ENCODE measurements around the gene METRN. TPM values are rescaled to one million over a fixed set of nuclear protein-coding genes. Genes with fewer than 3 reads are reported as not detected.
A peak's percentile ranks its signal among the peaks of the same experiment; 100 is the strongest.

The METRN gene
- total RNA-seq, 4 donors from 2014 or later: 13.6 to 31.2 (median 20.5) TPM

DNA sequence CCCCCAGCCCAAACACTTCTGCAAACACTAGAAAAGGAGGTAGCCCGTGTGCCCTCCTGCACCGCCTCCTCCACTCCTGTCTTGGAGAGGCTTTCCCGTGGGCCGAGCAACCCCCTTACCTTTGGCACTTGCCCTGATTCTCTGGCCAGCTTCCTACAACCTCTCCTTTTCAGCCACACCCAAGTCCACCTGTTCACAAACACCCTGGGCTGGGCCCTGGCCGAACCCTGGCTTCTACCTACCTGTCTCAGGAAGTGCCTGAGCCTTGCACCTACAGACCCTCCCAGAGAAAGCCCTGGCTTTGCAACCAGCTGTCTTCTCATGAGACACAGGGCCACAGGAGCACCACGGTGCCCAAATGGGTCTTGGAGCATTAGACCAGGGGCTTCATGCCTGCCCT is 4.0 kb downstream of the METRN start:
- TF ChIP-seq, protein P1, sequence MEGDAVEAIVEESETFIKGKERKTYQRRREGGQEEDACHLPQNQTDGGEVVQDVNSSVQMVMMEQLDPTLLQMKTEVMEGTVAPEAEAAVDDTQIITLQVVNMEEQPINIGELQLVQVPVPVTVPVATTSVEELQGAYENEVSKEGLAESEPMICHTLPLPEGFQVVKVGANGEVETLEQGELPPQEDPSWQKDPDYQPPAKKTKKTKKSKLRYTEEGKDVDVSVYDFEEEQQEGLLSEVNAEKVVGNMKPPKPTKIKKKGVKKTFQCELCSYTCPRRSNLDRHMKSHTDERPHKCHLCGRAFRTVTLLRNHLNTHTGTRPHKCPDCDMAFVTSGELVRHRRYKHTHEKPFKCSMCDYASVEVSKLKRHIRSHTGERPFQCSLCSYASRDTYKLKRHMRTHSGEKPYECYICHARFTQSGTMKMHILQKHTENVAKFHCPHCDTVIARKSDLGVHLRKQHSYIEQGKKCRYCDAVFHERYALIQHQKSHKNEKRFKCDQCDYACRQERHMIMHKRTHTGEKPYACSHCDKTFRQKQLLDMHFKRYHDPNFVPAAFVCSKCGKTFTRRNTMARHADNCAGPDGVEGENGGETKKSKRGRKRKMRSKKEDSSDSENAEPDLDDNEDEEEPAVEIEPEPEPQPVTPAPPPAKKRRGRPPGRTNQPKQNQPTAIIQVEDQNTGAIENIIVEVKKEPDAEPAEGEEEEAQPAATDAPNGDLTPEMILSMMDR (IDR thresholded peaks at IDR 0.05): no peak

GRCh38 chr16:719815-720446 is 5.0 kb downstream of the METRN start:
- TF ChIP-seq, protein P1 (IDR thresholded peaks at IDR 0.05): no peak
- no peak for ATAC-seq (ENCODE audit: low FRiP score)

More for the DNA sequence above, 4.0 kb downstream of the METRN start:
- DNase-seq (ENCODE audit: low spot score) (no peak), ATAC-seq (ENCODE audit: low FRiP score) (no peak)

DNA sequence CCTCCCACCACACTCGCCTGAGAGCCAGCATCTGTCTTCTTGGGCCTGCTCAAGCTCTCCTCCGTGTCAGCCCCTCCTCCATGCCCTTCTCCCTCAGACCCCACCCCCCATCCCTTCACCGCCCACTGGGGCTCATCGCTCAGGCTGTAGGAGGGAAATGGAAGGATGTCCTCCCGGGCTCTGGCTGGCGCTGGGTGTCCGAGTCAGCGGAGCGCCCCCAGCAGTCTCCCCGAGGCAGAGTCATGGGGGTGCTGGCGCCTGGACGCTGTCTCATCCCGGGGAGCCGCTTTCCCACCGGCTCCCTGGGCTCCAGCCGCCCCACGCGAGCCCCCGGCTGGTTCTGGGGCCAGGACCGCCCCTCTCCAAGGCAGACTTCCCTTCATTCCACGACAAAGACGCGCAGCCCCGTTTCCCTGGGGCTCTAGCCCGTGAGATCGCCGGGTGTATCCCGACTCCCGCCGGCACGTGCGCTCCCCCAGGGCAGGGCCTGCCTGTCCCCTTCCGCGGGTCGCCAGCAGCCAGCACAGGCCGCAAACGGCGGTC is 5.6 kb downstream of the METRN start:
- TF ChIP-seq, protein P1 (IDR thresholded peaks at IDR 0.05): no peak
- ATAC-seq (ENCODE audit: low FRiP score): peak; percentile 15
- no peak for DNase-seq (ENCODE audit: low spot score)

More at GRCh38 chr16:719815-720446, 5.0 kb downstream of the METRN start:
- DNase-seq (ENCODE audit: low spot score): no peak

- DNase-seq (ENCODE audit: low spot score) (peak; percentile 40), ATAC-seq (ENCODE audit: low FRiP score) (peak; percentile 80)
- TF ChIP-seq, protein P1 (IDR thresholded peaks at IDR 0.05): no peak
These were observed 6.3 kb downstream of the METRN start, which contains the start of gene ANTKMT for GRCh38 chr16:720990-721764. Gene ANTKMT (plus strand): TSS chr16:721146. CDS start chr16:721275, 129 bp downstream.

DNA sequence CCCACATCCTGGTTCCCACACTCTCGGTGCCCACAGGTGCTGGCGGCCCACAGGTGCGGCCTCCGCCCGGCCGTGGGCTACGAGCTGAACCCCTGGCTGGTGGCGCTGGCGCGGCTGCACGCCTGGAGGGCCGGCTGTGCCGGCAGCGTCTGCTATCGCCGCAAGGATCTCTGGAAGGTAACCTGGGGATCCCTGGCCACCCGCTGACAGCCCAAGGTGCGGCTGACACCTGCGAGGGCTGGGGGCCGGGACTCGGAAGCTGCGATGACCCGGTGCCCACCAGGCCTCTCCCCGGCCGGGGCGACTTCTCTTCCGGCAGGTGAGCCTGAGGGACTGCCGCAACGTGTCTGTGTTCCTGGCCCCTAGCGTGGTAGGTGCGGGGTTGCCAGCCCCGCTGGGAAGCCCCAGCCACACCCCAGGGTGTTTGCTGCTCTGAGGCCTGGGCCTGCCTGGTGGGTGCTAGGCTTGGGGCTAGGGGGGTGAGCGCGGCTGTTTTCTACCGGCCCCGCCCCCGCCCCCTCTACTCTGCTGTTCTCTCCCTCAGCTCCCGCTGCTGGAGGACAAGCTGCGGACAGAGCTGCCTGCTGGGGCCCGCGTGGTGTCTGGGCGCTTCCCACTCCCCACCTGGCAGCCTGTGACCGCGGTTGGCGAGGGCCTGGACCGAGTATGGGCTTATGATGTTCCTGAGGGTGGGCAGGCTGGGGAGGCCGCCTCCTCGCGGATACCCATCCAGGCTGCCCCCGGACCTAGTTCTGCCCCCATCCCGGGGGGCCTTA is 7.0 kb downstream of the METRN start:
- TF ChIP-seq, protein P1 (IDR thresholded peaks at IDR 0.05): no peak
- no peak for DNase-seq (ENCODE audit: low spot score)
- no peak for ATAC-seq (ENCODE audit: low FRiP score)

DNA sequence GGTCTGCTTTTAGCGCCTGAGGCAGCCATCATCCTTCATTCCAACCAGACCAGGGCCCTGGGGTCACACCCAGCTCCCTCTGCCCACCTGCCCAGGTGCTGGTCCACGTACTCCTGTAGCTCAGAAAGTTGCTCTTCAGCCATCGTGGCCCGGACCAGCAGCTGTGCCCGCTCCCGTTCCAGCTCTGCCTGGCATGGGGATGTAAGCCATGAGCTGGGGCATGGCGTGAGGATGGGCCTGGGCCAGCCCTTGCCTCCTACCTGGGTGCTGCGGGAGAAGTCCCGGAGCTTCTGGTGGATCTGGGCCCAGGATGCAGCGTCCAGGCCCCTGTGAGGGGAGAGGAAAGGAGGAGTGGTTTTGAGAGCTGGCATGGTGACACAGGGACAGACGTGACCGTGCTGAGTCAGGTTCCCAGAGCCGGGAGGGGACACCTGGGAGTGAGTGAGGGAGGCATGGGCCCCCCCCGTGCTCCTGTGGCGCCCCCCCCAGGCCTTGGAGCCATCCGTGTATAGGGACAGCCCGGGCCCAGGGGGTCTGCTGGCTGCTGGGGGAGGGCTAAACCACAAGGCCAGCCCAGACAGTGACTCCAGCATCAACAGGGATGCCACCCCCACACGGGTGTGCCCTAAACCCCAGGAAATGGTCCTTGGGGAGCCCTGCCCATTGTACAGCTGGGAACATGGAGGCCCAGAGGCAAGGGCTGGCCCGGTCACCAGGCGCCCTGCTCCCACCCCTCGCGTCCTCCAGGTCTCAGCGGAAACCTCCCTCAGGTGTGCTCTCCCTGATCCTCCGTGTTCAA is 8.1 kb downstream of the METRN start:
- TF ChIP-seq, protein P1 (IDR thresholded peaks at IDR 0.05): no peak
- DNase-seq (ENCODE audit: low spot score) (no peak), ATAC-seq (ENCODE audit: low FRiP score) (no peak)
